Measurements from ENCODE around the gene PIK3CD.

- TF ChIP-seq CTCF (IDR thresholded peaks at IDR 0.05; ENCODE audit: low read length) (no peak), EZH2 (IDR thresholded peaks at IDR 0.05; ENCODE audit: borderline replicate concordance, low read length) (no peak)
Measured at GRCh38 chr1:9684801-9685200, 33.3 kb downstream of the PIK3CD start.

Measured in OCI-LY1 (cell line).